ENCODE results near the gene KIR2DL3.

Gene KIR2DL3

DNA sequence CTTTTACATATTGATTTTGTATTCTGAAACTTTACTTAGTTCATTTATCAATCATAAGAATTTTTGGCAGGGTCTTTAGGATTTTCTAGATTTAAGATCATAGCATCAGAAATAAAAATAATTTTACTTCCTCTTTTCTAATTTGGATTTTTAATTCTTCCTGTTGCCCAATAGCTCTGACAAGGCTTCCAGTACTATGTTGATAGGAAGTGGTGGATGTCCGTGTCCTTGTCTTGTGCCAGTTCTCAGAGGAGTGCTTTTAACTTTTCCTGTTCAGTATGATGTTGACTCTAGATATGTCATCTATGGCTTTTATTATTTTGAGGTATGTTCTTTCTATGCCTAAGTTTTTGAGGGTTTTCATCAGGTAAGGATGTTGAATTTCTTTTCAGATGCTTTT is 57.4 kb downstream of the KIR2DL3 start:
- DNase-seq: no peak
